Activated CD4-positive, CD25-positive, alpha-beta regulatory T cell treated with anti-CD3 and anti-CD28 coated beads, Interleukin-2, amount 50 U/mL, for 24 hours (primary cell): ENCODE data around the gene CD4.

Experiments
- ATAC-seq, 2 donors: fragments of 150-1000 bp; cut with Tn5 transposase; one replicate each; pipeline ENCODE4 v1.10.0; 2021; ENCODE audit warnings: mild to moderate bottlenecking in 1 of 2, moderate library complexity in 1 of 2

The CD4 gene

DNA sequence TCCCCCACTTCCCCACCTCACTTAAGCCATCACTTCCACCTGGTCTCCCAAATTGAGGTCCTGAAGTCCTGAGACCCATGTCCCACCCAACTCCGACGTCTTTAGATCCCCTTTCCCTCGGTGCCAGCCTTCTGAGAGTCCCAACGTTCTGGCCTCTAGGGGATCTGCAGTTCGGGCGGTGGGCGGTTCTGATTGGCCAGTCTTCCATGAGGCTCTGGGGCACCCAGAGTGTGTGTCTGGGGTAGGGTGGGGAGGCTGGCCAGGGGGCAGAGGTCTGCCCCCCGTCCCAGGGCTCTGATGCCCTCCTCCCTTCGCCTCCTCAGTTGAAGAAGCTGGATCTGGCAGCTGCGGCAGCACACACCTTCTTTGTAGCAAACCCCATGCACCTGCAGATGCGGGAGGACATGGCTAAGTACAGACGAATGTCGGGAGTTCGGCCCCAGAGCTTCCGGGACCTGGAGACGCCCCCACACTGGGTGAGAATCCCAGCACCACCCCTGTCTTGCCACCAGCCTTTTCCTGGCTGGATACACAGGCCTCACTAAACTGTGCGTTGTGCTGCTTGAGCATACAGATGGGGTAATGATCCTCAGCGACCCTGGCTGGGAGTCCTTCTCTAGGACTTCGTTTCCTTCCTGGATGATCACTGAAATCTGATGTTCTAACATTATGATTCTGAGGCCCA is 40.4 kb downstream of the CD4 start:
- no peak for ATAC-seq

DNA sequence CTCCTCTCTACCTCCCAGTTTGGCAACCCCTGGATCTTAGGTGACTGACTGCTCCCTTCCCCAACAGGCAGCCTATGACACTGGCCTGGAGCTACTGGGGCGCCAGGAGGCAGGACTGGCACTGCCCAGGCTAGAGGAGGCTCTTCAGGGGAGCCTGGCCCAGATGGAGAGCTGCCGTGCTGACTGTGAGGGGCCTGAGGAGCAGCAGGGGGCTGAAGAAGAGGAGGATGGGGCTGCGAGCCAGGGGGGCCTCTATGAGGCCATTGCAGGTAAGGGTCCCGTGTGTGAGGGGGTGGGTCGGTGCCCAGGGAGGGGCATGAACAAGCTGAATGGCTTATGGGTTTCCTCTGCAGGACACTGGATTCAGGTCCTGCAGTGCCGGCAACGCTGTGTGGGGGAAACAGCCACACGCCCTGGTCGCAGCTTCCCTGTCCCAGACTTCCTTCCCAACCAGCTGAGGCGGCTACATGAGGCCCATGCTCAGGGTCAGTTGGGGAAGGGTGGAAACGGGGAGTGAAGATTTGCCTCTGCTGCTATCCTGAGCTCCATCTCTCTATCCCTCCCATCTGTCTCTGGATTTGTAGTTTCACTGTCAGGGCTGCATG is 41.1 kb downstream of the CD4 start:
- ATAC-seq, result no peak

DNA sequence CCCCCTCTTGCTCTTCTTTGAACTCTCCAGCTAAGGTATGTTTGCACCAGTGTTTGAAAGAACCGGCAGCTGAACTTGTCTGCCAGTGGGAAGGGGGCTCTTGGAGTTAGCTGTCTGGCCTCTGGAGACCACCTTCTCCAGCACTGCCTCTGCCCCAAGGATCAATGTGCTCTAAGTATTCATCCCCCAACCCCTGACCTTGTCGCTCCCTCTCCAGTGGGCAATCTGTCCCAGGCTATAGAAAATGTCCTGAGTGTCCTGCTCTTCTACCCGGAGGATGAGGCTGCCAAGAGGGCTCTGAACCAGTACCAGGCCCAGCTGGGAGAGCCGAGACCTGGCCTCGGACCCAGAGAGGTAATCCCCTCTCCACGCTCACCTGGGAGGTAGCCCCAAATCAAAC is 41.7 kb downstream of the CD4 start:
- no peak for ATAC-seq

DNA sequence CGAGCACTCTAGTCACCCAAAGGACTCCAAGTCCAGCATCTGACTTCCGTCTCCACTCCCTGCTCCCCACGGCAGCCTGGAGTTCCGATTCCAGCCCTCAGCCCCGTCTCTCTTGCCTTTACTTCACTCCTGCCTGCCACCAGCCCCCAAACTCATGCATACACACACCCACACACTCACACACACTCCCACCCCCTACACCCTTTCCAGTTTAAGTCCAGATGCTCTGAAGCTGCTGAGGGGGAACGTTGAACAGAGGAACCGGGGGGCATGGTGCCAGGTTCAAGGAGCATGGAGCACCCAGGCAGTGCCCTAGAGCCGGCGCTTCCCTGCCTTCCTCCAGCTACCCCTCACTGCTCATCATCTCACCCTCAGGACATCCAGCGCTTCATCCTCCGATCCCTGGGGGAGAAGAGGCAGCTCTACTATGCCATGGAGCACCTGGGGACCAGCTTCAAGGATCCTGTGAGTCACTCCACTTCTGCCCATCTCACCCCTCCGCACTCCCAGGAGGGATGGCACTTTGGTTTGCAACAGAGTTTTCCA is 42.2 kb downstream of the CD4 start:
- no peak for ATAC-seq

DNA sequence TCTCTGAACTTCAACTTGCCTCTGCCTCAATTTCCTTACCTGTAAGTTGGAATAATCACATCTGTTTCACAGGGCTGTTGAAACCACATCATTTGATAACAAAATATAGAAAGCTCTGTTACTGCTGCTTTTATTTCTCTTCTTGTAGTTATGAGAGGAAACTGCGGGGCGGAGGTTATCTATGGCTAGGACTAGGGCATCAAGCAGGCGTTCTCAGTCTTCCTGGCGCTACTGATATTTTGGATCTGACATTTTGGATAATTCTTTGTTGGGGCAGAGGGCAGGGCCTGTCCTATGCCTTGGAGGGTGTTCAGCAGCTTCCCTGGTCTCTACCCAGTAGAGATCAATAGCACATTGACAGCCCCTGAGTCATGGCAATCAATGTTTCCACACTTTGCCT is 42.8 kb downstream of the CD4 start:
- no peak for ATAC-seq

DNA sequence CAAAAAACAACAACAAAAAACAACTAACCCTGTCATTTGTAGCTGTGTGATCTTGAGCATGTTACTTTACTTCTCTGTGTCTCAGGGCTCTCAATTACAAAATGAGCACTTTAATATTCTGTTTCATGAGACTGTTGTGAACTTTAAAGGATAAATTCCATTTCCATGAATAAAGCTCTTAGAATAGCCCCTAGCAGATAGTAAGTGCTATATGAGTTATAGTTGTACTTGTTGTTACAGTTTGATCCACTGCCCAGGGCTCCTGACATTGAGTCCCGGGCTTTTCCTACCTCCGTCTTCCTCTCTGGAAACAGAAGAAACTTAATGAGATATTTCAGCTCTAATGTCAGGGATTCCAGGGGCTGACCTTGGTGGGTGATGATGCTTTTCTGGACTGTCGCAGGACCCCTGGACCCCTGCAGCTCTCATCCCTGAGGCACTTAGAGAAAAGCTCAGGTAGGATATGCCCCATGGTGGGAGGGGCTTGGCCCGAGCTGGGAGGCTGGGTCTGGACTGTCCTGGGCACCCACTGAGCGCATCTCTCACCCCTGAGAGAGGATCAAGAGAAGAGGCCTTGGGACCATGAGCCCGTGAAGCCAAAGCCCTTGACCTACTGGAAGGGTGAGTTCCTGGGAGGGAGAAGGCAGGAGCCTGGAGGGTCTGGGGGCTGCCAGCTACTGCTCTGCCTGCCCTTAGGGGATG is 44.0 kb downstream of the CD4 start:
- no peak for ATAC-seq

DNA sequence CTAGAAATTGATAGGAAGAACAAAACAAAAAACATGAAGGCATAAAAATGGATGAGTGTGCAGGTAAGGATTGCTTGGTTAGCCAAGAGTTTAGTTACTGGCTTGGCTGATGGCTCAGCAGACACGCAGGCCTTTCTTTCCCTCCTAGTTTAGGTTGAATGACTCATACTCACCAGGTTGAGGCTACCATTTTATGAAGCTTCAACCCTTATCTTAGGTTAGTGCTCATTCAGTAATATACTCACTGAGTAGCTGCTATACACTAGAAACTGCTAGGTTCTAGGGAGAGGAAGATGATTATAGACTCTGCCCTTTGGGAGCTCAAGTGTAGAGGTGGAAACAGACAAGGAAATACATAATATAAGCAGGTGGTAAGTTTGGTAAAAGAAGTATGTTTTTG is 44.9 kb downstream of the CD4 start:
- ATAC-seq, result no peak

DNA sequence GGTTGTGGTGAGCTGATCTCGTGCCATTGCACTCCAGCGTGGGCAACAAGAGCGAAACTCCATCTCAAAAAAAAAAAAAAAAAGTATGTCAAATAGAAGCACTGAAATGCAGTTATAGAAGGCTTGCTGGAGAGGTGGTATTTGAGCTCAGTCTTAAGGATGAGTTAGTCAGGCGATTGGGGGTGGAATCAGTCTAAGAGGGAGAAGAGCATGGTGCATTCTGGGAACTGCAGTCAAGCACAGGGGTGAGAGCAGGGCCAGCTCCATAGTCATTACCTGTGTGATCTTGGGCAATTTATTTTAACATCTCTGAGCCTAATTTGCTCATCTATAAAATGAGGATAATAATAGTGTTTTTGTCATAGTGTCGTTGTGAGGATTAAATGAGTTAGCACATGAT is 45.5 kb downstream of the CD4 start:
- ATAC-seq, result no peak

DNA sequence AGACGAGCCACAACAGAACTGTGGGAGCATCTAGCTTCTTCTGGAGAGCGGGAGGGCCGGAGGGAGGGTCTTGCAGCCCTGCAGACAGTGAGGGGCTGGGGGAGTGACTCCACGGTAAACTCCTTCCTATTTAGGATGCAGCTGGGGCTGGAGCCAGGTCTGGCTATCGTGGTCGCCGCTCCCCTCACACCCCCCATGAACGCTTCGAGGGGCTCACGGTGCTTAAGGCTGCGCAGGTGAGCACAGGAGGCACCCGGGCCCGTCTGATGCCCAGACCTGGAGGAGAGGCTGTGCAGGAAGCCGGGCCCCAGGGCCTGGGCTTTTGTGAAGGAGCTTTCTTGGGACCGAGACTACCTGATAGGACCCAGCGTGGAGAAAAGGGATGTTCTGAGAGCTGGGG is 47.5 kb downstream of the CD4 start:
- no peak for ATAC-seq

DNA sequence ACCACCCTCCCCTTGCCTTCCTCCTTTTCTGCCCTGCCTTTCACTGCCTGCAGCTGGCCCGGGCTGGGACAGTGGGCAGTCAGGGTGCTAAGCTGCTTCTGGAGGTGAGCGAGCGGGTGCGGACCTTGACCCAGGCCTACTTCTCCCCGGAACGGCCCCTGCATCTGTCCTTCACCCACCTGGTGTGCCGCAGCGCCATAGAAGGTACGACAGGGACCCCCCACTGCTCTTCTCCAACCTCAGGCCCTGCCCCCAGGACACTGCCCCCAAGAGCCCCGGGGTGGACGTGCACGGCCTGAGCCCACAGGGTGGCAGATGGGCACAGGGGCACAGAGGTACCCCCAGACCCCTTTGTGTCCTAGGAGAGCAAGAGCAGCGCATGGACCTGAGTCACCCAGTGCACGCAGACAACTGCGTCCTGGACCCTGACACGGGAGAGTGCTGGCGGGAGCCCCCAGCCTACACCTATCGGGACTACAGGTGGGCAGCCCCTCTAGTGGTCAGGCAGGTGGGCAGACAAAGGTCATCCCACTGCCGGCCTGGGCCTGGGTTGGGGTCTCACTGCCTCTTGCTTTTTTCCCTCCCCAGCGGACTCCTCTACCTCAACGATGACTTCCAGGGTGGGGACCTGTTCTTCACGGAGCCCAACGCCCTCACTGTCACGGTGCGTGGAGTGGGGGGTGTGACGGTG is 48.2 kb downstream of the CD4 start:
- ATAC-seq, result no peak

DNA sequence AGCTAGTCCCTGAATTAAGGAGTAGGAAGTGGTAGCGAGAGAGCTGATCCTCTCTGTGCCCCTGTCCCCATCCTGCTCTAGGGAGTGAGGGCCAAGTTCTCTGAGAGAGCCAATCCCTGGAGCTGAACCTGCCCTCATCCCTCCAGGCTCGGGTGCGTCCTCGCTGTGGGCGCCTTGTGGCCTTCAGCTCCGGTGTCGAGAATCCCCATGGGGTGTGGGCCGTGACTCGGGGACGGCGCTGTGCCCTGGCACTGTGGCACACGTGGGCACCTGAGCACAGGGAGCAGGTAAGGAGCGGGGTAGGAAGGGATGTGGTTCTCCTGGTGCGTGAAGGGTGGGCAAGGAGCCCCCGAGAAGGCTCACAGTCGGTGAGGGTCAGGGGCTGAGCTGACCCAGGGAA is 49.5 kb downstream of the CD4 start:
- ATAC-seq, result no peak

DNA sequence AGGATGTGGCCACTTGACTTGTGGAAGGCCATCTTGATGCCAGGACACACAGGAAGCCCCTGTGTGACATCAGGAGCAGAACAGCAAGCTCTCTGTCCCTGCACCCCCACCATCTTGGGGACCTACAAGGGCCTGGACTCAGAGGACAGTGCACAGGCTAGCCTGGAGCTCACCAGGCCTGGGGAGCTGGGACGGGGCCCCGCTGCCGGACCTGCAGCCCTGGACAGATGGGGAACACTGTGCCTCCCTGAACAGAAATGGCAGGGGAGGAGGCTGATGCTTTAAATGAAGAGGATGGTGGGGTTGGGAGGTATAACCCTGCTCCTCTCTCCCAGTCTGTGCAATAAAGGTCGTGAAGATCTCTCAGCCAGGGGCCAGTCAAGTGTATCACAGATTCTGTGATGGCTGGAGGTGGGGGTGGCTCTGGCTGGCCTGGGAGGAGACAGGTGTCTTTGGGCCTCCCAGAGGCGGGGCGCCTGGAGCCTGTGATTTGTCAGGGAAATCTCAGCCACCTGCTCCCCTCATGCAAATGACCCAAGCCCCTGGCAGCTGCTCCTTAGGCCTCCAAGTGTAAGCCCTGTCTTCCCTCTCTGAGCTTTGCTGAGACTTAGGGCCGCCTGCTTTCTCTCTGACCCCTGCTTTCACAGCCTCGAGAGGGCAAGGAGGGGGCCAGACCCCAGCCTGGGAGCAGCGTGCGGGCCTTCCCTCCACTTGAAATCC is 50.3 kb downstream of the CD4 start:
- ATAC-seq, result no peak

DNA sequence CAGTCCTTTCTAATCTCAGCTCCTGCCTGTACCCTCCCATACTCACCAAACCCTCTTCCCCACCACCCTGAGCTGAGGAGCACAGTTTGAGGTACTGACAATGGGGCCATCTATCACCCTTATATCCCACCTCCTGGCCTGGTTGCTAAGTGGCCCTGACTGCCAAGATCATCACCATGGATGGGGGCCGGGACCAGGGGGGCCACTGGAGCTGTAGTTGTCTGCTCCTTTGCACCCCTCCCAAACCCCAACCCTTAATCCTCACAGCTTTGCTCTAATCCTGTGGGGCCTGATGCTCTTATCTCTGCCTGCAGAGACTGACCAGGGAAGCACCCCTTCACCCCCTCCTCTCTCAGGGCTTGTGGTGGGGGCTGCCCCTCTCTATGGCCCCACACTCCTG is 51.0 kb downstream of the CD4 start:
- no peak for ATAC-seq

DNA sequence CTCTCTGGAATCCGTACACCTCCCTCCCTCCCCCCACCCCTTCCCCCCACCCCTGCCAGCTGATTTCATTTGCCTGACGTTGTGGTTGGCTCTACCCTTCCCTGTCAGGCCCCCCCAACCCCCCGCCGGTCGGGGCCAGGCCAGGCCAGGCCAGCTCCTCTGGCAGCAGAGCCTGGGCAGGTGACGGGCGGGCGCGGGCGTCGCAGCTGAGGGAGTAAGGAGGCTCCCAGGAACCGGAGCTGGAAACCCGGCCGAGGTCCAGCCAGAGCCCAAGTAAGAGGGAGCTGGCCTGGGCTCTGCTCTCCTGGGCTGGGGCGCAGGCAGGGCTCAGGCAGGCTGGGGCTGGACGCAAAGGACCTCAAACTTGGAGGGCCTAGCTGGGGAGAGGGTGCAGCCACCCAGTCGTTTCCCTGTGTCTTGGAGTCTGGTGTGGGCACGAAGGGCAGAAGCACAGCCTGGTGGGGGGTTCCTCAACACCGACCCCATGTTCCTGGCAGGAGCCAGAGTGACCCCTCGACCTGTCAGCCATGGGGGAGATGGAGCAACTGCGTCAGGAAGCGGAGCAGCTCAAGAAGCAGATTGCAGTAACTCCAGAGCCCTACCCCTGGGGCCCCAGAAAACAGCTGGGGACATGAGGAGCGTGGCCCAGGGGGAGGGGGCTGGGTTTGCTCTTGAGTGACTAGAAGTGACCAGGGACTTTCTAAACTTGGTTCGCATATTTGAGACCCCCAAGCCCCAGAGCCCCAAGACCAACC is 51.6 kb downstream of the CD4 start, which contains the start of gene GNB3:
TSS of gene GNB3 (plus strand) at position 165 of the 755 bp plus-strand sequence. CDS start at position 528, 363 bp downstream.
- no peak for ATAC-seq

DNA sequence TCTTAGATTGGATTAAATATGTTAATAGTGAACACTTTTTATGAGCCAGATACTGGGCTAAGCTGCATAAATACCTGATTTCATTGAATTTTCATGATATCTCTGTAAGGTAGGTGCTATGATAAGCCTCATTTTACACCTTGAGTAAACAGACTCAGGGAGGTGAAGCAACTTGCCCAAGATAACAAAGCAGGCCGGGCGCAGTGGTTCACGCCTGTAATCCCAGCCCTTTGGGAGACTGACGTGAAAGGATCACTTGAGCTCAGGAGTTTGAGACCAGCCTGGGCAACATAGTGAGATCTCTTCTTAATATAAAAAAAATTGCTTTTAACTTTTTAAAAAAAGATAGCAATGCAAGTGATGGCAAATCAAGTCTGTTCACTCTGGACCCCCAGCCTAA is 52.7 kb downstream of the CD4 start:
- ATAC-seq, result no peak

DNA sequence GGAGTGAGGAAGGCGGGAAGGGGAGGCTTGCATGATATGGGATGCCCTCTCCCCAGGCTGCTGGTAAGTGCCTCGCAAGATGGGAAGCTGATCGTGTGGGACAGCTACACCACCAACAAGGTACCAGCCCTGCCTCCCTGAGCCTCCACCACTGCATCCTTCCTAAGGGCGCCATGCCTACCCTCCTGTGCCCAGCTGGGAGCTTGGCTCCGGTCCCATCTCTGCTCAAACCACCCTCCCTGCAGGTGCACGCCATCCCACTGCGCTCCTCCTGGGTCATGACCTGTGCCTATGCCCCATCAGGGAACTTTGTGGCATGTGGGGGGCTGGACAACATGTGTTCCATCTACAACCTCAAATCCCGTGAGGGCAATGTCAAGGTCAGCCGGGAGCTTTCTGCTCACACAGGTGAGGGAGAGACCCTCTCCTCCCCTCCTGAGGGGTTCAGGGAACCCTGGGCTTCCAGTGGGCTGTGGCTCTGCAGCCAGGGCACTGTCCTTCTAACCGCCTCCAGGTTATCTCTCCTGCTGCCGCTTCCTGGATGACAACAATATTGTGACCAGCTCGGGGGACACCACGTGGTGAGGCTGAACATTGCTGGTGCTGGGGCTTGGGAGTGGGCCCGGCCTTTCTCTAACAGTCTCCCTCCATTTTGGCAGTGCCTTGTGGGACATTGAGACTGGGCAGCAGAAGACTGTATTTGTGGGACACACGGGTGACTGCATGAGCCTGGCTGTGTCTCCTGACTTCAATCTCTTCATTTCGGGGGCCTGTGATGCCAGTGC is 54.0 kb downstream of the CD4 start:
- no peak for ATAC-seq

DNA sequence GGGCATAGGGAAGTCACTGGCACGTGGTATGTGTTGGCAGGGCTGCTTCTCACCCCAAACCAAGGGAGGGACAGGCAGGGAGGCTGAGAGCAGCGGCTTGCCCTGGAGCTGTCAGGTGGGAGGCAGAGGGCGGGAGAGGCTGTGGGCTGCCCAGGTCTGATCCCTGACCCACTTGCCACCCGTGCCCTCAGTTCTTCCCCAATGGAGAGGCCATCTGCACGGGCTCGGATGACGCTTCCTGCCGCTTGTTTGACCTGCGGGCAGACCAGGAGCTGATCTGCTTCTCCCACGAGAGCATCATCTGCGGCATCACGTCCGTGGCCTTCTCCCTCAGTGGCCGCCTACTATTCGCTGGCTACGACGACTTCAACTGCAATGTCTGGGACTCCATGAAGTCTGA is 56.1 kb downstream of the CD4 start:
- no peak for ATAC-seq

DNA sequence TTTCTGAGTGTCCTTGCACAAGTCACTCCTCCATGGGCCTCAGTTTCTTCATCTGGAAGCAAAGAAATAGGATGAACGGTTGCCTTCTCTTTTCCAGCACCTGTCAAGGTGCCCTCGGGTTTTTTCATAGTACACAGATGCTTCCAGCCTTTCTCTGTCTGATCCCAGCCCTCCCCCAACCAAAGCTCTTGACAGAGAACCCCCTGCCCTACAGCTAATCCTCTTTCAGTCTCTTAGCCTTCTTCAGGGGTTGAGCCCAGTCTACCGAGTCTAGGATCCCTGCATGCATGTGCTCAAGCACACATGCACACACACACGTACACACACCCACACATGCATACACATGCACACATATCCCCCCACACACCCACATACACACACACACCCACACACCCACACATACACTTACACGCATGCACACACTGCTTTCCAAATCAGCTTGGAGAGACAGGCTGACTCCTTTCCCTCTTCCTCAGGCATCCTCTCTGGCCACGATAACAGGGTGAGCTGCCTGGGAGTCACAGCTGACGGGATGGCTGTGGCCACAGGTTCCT is 57.1 kb downstream of the CD4 start:
- ATAC-seq, result no peak

DNA sequence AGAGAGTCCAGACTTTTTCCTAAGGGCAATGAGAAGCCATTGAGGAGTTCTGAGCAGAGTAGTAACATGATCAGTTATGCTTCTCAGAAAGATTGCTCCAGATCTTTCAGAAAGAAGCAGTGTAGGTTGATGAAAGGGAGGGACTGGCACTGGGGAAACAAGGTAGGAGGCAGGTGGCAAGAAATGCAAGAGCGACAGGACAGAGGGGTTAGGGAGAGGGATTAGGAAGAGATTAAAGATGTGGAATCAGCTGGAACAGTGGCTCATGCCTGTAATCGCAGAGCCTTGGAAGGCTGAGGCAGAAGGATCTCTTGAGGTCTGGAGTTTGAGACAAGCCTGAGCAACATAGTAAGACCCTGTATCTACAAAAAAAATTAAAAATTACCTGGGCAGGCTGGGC is 58.3 kb downstream of the CD4 start:
- ATAC-seq, result no peak

DNA sequence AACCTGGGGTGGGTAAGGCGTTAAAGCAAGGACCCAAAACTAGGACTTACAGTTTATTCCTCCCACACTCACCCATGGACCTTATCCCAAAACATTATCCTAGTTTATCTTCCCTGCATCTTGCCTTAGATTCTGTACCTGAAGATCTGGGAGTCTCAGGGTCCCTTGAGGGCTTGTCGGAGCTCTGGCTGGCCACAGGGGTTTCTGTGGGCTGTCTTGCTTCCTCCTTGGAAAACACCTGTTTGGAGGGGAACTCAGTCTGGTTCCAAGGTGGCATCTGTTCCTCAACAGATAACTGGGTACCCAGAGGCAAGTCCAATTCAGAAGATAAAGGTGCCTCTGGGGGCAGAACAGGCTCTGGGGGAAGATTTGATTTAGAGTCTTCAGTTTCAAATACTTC is 60.1 kb downstream of the CD4 start:
- no peak for ATAC-seq
